SHP77 treated with DMSO at 0.1 percent for 48 hours (cell line): ENCODE results near the gene NEAT1.

ENCODE experiments used
- DNase-seq: peaks from one replicate; lab custom pipeline; 2025; lab: John Stamatoyannopoulos, UW

NEAT1 gene

DNA sequence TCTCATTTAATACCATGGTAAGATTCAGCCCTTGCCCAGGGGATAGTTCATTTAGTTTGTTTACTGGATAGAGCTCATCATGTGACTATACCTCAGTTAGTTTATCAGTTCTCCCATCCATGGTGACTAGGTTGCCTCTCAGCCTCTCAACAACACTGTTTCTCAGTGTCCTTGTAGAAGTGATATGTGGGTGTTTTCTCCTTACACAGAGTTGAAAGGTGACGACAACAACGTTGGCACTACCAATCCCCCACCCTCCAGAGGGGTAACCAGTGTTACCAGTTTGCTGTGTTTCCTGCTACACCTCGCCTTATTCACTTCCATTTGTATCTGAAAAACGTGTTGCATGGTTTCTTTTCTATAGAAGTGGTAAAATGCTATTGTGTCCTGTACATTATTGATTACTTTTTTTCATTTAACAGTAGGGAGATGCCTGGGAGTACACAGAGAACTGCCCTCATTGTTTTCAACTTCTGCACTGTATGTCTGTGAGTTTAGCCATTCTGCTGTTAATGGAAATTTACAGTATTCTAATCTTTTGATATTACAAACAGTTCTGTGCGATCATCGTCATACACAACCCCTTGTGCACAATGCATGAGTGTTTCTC is 11.6 kb downstream of the NEAT1 start:
- no peak for DNase-seq

DNA sequence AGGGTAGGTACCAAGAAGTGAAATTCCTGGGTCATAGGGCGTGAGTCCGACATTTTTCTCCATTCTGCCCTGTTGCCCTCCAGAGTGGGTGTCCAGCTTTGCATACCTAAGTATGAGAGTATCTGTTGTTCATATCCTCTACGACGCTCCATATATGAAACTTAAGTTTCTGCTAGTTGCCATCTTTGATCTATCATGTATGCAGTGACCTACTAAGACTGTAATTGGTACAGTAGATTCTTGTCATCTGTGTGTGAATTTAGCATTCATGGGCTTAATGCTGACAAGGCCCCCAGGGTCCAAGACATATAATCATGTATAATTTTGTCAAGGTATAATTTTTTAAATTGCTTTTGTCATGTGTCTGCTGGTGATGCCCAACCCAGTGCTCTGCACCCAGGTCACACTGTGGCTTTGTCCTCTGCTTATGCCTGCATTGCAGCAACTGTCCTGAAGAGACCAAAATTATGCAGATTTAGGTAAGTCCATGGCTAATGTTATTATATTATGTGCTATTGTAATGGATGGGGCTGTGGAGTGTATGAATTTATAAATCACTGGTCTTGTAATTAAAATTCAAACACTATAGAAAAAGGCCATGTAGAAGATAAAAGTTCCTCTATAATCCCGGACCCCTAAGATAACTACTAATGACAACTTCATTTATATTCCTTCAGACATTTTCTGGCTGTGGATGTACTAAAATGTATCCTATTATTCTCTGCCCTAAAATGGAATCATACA is 12.2 kb downstream of the NEAT1 start:
- DNase-seq = no peak

- DNase-seq = no peak
Measured at GRCh38 chr11:65435411-65435931, 12.9 kb downstream of the NEAT1 start.

GRCh38 chr11:65435981-65436411 is 13.4 kb downstream of the NEAT1 start:
- DNase-seq = no peak

DNA sequence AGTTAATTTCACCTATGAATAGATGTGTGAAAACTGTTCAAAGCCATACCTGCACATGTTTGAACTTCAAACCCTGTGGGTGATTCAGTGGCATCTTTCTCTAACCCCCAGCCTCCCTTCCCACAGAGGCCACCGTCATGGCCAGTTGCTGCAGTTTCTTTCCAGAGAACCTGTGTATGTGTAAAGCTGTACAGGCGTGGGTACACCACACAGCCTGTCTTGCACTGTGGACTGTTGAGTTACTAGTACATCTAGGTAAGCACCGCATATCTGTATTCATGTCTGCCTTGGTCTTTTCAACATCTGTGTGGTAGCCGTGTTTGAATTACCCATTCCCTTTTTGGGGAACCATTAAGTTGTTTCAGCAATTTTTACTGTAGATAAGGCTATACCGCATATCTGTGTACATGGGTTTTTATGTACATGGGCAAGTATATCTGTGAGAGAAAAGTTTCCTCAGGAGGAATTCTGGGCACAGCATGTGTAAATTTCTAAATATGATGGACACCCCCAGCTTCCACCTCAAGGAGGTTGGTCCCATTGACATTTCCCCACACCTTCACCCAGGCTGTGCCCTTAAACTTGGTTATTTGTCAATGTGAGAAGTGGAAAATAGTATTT is 13.9 kb downstream of the NEAT1 start:
- no peak for DNase-seq

DNA sequence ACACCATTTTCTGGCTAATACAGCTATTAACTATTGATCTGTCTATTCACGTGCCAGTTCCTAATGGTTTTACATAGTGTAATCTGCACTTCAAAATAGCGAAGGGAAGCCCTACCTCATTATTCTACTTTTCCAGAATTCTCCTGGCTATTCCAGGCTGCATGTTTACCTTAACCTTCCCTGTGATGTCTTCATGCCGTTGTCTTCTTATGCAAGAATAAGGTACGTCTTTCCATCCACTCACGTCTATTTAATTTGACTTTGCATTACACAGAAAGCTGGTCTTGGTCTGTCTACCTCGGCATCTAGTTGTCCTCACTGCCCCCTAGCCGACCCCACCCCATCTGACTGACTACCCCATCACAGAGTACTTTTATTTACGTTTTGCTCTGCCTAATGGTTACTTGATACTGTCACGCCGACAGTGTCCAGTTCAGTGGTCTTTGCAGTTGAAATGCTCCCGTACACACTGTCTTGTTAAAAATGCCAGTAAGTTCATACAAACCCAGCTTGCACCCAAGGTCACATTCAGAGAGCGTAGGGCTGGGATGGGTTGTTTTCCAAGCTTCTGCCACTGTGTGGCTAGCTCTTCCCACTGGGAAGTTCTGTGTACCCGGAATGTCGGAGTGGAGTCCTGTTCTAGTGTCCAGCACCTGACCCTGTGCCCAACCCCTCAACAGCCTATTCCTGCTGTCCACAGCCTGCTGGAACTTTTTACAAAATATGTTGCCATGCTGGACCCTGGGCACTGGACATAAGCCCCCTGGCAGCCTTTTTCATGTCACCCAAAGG is 15.0 kb downstream of the NEAT1 start:
- DNase-seq = no peak

- no peak for DNase-seq
Measured at GRCh38 chr11:65438257-65439151, 15.9 kb downstream of the NEAT1 start.

DNA sequence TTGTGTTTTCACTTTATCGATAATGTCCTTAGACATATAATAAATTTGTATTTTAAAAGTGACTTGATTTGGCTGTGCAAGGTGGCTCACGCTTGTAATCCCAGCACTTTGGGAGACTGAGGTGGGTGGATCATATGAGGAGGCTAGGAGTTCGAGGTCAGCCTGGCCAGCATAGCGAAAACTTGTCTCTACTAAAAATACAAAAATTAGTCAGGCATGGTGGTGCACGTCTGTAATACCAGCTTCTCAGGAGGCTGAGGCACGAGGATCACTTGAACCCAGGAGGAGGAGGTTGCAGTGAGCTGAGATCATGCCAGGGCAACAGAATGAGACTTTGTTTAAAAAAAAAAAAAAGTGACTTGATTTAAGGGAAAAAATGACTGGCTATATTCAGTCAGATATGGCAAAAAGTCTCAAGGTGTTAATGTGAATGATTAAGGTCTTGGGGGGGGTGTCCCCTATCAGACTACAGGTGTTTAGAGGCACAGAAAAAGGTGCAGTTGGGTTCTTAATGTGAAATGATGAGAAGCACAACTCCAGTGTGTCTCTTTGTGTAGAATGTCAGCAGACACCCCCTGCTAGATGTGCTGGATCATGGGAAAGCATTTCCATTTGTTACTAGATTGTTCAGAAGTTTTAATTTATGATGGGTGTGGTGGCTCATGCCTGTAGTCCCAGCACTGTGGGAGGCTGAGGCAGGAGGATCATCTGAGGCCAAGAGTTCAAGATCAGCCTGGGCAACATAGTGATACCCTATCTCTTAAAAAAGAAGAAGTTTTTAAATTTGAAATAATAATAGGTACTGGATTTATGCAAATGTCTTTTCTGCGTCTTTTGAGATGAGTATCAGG is 17.0 kb downstream of the NEAT1 start:
- DNase-seq = no peak

DNA sequence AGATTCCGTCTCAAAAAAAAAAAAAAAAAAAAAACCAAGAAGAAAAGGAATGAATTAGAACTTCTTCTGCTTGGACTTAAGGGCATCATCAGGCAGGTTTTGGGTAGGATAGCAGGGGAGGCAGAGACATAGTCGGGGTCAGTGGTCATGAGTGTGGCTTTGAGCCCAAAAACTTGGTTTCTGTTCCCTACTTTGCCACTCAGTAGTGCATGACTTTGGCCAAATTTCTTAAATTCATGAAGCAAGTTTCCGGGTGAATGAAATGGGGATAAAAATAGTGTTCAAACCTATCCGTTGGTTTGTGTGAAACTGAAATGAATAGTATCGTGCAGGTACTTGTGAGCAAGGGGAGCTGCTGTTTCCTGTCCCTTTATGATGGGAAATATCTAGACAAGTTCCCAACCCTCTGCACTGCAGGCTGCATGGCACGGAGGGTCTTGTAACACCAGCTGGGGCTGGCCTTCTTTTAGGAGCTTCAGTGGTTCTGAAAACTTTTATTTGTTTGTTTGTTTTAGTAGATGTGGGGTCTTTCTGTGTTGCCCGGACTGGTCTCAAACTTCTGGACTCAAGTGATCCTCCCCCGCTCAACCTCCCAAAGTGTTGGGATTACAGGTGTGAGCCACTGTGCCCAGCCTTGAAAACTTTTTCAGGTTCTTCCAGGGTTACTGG is 18.4 kb downstream of the NEAT1 start:
- no peak for DNase-seq

GRCh38 chr11:65442842-65443331 is 20.3 kb downstream of the NEAT1 start:
- DNase-seq = no peak

DNA sequence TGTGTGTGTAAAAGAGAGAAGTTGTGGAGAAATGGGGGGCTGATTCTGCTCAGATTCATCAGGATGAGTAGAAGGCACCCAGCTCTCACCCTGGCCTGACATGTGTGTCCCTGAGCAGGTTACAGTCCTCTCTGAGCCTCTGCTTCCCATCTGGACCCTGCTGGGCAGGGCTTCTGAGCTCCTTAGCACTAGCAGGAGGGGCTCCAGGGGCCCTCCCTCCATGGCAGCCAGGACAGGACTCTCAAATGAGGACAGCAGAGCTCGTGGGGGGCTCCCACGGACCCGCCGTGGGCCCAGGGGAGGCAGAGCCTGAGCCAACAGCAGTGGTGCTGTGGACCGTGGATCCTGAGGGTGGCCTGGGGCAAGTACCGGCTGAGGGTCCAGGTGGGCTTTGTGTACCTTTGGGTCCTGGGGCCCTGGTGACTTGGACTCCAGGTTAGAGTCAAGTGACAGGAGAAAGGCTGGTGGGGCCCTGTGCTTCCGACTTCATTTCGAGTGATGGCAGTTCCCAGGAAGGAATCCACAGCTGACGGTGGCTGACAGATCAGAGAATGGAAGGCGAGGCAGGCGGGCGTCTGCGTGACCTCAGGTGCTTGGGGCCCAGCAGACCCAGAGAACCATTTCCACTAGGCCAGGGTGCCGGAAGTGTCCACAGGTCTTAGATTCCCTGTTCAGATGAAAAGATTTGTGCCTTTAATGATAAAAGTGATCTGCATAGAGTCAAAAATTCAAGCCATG is 21.9 kb downstream of the NEAT1 start:
- no peak for DNase-seq

- DNase-seq = no peak
Measured at GRCh38 chr11:65445101-65445603, 22.6 kb downstream of the NEAT1 start.

DNA sequence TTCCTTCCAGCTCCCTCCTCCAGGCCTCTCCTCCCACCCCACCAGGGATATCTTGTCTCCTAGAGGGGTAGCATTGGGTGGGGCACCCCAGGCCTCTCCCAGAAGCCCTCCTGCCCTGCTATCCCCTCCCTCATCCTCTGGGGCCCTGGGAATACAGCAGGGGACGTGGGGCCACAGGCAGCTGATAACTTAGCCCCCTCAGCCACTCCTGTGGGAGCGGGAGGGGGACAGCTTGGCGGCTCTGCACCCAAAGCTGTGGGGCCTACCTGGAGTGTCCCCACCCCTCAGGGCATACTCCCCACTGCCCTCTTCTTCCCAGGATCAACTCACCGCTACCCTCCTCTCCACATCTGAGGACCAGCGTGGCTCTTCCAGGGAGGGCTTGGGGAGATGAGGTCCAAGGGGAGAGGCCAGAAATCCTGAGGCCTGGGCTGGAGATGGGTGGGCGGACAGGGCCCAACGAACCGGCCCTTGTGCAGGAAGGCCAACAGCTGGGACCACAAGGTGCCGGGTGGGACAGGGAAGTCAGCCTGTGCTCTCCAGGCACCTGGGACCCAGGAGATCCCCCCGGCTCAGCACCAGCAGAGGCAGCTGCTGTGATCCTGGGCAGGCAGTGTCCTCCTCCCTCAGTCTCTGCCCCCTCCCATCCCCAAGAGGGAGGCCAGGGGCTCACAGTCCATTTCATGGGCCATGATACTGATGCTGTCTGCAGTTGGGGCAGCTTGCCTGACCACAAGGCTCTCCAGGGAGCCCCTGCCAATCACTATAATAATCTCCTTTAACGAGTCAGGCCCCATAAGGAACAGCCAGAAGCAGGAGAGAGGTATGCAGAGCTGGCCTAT is 23.2 kb downstream of the NEAT1 start:
- DNase-seq = no peak

DNA sequence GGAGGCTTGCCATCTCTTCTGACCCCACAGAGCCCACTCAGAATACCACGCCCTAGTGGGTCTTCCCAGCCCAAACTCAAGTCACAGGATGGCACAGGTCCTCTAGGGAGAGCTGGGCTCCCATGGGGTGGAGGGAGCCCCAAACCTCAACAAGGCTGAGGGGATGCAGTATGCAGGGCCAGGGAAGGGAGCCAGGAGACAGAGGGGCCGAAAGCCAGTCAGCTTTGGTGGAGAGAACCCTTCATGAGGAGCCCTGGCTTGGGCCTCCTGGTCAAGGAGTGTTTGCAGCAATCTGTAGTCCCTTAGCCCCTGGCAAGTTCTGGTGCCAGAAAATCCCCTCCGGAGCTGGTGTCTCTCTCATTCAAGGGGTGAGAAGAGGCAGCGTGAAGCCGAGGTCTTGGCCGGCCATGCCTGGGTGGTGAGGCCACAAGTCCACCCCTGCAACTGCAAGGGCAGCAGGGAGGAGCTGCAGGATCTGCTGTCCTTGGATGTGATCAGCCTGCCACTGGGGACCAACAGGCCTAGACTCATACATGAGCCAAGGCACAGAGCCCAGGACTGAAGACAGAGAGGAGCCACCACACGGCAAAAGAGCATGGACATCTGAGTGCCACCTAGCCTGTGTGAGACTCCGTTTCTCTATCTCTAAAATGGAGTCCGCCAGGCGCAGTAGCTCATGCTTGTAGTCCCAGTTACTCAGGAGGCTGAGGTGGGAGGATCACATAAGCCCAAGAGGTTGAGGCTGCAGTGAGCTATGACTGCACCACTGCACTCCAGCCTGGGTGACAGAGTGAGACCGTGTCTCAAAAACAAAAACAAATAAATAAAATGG is 24.1 kb downstream of the NEAT1 start:
- no peak for DNase-seq

GRCh38 chr11:65448074-65448417 is 25.4 kb downstream of the NEAT1 start:
- DNase-seq = no peak

GRCh38 chr11:65448418-65449105 is 26.0 kb downstream of the NEAT1 start:
- DNase-seq = no peak
